Measurements from ENCODE around the gene KDSR.

The KDSR gene

GRCh38 chr18:63395503-63395902, 28.5 kb upstream of the KDSR start:
- no peak overlapping the region for H3K4me3 ChIP-seq (ENCODE audit: insufficient read depth, low read depth, low read length, poor library complexity, severe bottlenecking)
- DNase-seq: no peak
- no peaks in the 10 kb centered on the region for H3K4me1 ChIP-seq (ENCODE audit: control insufficient read depth, insufficient read depth, low read length, poor library complexity, severe bottlenecking)
- peaks cover 64% of the 10 kb centered on the region for H3K36me3 ChIP-seq (ENCODE audit: control insufficient read depth, insufficient read depth, low read length)
- no peak overlapping the region for H3K27ac ChIP-seq (ENCODE audit: insufficient read depth, low read length, poor library complexity, severe bottlenecking)
- no peaks in the 10 kb centered on the region for H3K9me3 ChIP-seq (ENCODE audit: control insufficient read depth, low read length)
- H3K27me3 ChIP-seq (replicated peaks; ENCODE audit: control insufficient read depth, insufficient read depth, low read length, poor library complexity, severe bottlenecking): no peaks in the 10 kb centered on the region

GRCh38 chr18:63394954-63395353, 27.9 kb upstream of the KDSR start:
- Histone ChIP-seq H3K27ac (ENCODE audit: insufficient read depth, low read length, poor library complexity, severe bottlenecking) (no peak overlapping the region), H3K27me3 (replicated peaks; ENCODE audit: control insufficient read depth, insufficient read depth, low read length, poor library complexity, severe bottlenecking) (no peaks in the 10 kb centered on the region), H3K9me3 (ENCODE audit: control insufficient read depth, low read length) (no peaks in the 10 kb centered on the region), H3K4me1 (ENCODE audit: control insufficient read depth, insufficient read depth, low read length, poor library complexity, severe bottlenecking) (no peaks in the 10 kb centered on the region), H3K36me3 (ENCODE audit: control insufficient read depth, insufficient read depth, low read length) (peaks cover 68% of the 10 kb centered on the region), H3K4me3 (ENCODE audit: insufficient read depth, low read depth, low read length, poor library complexity, severe bottlenecking) (no peak overlapping the region)
- no peak for DNase-seq

GRCh38 chr18:63387861-63388260, 20.9 kb upstream of the KDSR start:
- peaks cover 26% of the 10 kb centered on the region for H3K36me3 ChIP-seq (ENCODE audit: control insufficient read depth, insufficient read depth, low read length)
- no peaks in the 10 kb centered on the region for H3K4me1 ChIP-seq (ENCODE audit: control insufficient read depth, insufficient read depth, low read length, poor library complexity, severe bottlenecking)

GRCh38 chr18:63382843-63383242, 15.8 kb upstream of the KDSR start:
- Histone ChIP-seq H3K36me3 (ENCODE audit: control insufficient read depth, insufficient read depth, low read length) (no peaks in the 10 kb centered on the region), H3K4me3 (ENCODE audit: insufficient read depth, low read depth, low read length, poor library complexity, severe bottlenecking) (no peak overlapping the region), H3K27ac (ENCODE audit: insufficient read depth, low read length, poor library complexity, severe bottlenecking) (no peak overlapping the region), H3K27me3 (replicated peaks; ENCODE audit: control insufficient read depth, insufficient read depth, low read length, poor library complexity, severe bottlenecking) (no peaks in the 10 kb centered on the region), H3K9me3 (ENCODE audit: control insufficient read depth, low read length) (no peaks in the 10 kb centered on the region), H3K4me1 (ENCODE audit: control insufficient read depth, insufficient read depth, low read length, poor library complexity, severe bottlenecking) (no peaks in the 10 kb centered on the region)
- DNase-seq: no peak

More at GRCh38 chr18:63387861-63388260, 20.9 kb upstream of the KDSR start:
- no peak overlapping the region for H3K27ac ChIP-seq (ENCODE audit: insufficient read depth, low read length, poor library complexity, severe bottlenecking)
- H3K9me3 ChIP-seq (ENCODE audit: control insufficient read depth, low read length): no peaks in the 10 kb centered on the region
- no peak for DNase-seq
- H3K4me3 ChIP-seq (ENCODE audit: insufficient read depth, low read depth, low read length, poor library complexity, severe bottlenecking): no peak overlapping the region
- H3K27me3 ChIP-seq (replicated peaks; ENCODE audit: control insufficient read depth, insufficient read depth, low read length, poor library complexity, severe bottlenecking): no peaks in the 10 kb centered on the region

GRCh38 chr18:63379639-63379962, 12.6 kb upstream of the KDSR start:
- Histone ChIP-seq H3K4me1 (ENCODE audit: control insufficient read depth, insufficient read depth, low read length, poor library complexity, severe bottlenecking) (no peaks in the 10 kb centered on the region), H3K36me3 (ENCODE audit: control insufficient read depth, insufficient read depth, low read length) (no peaks in the 10 kb centered on the region), H3K27me3 (replicated peaks; ENCODE audit: control insufficient read depth, insufficient read depth, low read length, poor library complexity, severe bottlenecking) (no peaks in the 10 kb centered on the region), H3K4me3 (ENCODE audit: insufficient read depth, low read depth, low read length, poor library complexity, severe bottlenecking) (no peak overlapping the region), H3K27ac (ENCODE audit: insufficient read depth, low read length, poor library complexity, severe bottlenecking) (no peak overlapping the region), H3K9me3 (ENCODE audit: control insufficient read depth, low read length) (no peaks in the 10 kb centered on the region)
- DNase-seq: no peak

- Histone ChIP-seq H3K27me3 (replicated peaks; ENCODE audit: control insufficient read depth, insufficient read depth, low read length, poor library complexity, severe bottlenecking) (no peaks in the 10 kb centered on the region), H3K27ac (ENCODE audit: insufficient read depth, low read length, poor library complexity, severe bottlenecking) (no peak overlapping the region), H3K4me1 (ENCODE audit: control insufficient read depth, insufficient read depth, low read length, poor library complexity, severe bottlenecking) (no peaks in the 10 kb centered on the region), H3K9me3 (ENCODE audit: control insufficient read depth, low read length) (no peaks in the 10 kb centered on the region), H3K4me3 (ENCODE audit: insufficient read depth, low read depth, low read length, poor library complexity, severe bottlenecking) (no peak overlapping the region), H3K36me3 (ENCODE audit: control insufficient read depth, insufficient read depth, low read length) (no peaks in the 10 kb centered on the region)
- no peak for DNase-seq
These were observed 12.1 kb upstream of the KDSR start for GRCh38 chr18:63378919-63379638.

- H3K27ac ChIP-seq (ENCODE audit: insufficient read depth, low read length, poor library complexity, severe bottlenecking): no peak overlapping the region
- no peaks in the 10 kb centered on the region for H3K4me1 ChIP-seq (ENCODE audit: control insufficient read depth, insufficient read depth, low read length, poor library complexity, severe bottlenecking)
- H3K36me3 ChIP-seq (ENCODE audit: control insufficient read depth, insufficient read depth, low read length): no peaks in the 10 kb centered on the region
- H3K4me3 ChIP-seq (ENCODE audit: insufficient read depth, low read depth, low read length, poor library complexity, severe bottlenecking): no peak overlapping the region
- no peaks in the 10 kb centered on the region for H3K27me3 ChIP-seq (replicated peaks; ENCODE audit: control insufficient read depth, insufficient read depth, low read length, poor library complexity, severe bottlenecking)
- H3K9me3 ChIP-seq (ENCODE audit: control insufficient read depth, low read length): no peaks in the 10 kb centered on the region
- DNase-seq: no peak
These were observed 10.4 kb upstream of the KDSR start for GRCh38 chr18:63377275-63377980.

- Histone ChIP-seq H3K27me3 (replicated peaks; ENCODE audit: control insufficient read depth, insufficient read depth, low read length, poor library complexity, severe bottlenecking) (no peaks in the 10 kb centered on the region), H3K36me3 (ENCODE audit: control insufficient read depth, insufficient read depth, low read length) (no peaks in the 10 kb centered on the region), H3K4me1 (ENCODE audit: control insufficient read depth, insufficient read depth, low read length, poor library complexity, severe bottlenecking) (no peaks in the 10 kb centered on the region), H3K9me3 (ENCODE audit: control insufficient read depth, low read length) (no peaks in the 10 kb centered on the region), H3K4me3 (ENCODE audit: insufficient read depth, low read depth, low read length, poor library complexity, severe bottlenecking) (no peak overlapping the region), H3K27ac (ENCODE audit: insufficient read depth, low read length, poor library complexity, severe bottlenecking) (no peak overlapping the region)
- DNase-seq: no peak
These were observed 9.5 kb upstream of the KDSR start for GRCh38 chr18:63376538-63376937.

GRCh38 chr18:63374540-63374939, 7.5 kb upstream of the KDSR start:
- no peak overlapping the region for H3K27ac ChIP-seq (ENCODE audit: insufficient read depth, low read length, poor library complexity, severe bottlenecking)
- no peaks in the 10 kb centered on the region for H3K27me3 ChIP-seq (replicated peaks; ENCODE audit: control insufficient read depth, insufficient read depth, low read length, poor library complexity, severe bottlenecking)
- no peak for DNase-seq
- no peaks in the 10 kb centered on the region for H3K4me1 ChIP-seq (ENCODE audit: control insufficient read depth, insufficient read depth, low read length, poor library complexity, severe bottlenecking)
- no peaks in the 10 kb centered on the region for H3K36me3 ChIP-seq (ENCODE audit: control insufficient read depth, insufficient read depth, low read length)
- no peaks in the 10 kb centered on the region for H3K9me3 ChIP-seq (ENCODE audit: control insufficient read depth, low read length)
- H3K4me3 ChIP-seq (ENCODE audit: insufficient read depth, low read depth, low read length, poor library complexity, severe bottlenecking): no peak overlapping the region

GRCh38 chr18:63373161-63373560, 6.2 kb upstream of the KDSR start:
- Histone ChIP-seq H3K9me3 (ENCODE audit: control insufficient read depth, low read length) (no peaks in the 10 kb centered on the region), H3K4me3 (ENCODE audit: insufficient read depth, low read depth, low read length, poor library complexity, severe bottlenecking) (no peak overlapping the region), H3K36me3 (ENCODE audit: control insufficient read depth, insufficient read depth, low read length) (no peaks in the 10 kb centered on the region), H3K27ac (ENCODE audit: insufficient read depth, low read length, poor library complexity, severe bottlenecking) (no peak overlapping the region), H3K4me1 (ENCODE audit: control insufficient read depth, insufficient read depth, low read length, poor library complexity, severe bottlenecking) (no peaks in the 10 kb centered on the region), H3K27me3 (replicated peaks; ENCODE audit: control insufficient read depth, insufficient read depth, low read length, poor library complexity, severe bottlenecking) (no peaks in the 10 kb centered on the region)
- no peak for DNase-seq
